ENCODE measurements around the gene UTRN.

- TF ChIP-seq CTCF (IDR thresholded peaks at IDR 0.05) = no peak
- TF ChIP-seq POLR2A (IDR thresholded peaks at IDR 0.05) = no peak
Observed at GRCh38 chr6:144294016-144294415, 8.9 kb downstream of the UTRN start.
